Measurements from ENCODE around the gene METTL18. TPM values are rescaled to one million over a fixed set of nuclear protein-coding genes. Genes with fewer than 3 reads are reported as not detected.

Gene METTL18
- total RNA-seq, 4 donors from 2014 or later = 1.1 to 3.6 (median 2.7) TPM

DNA sequence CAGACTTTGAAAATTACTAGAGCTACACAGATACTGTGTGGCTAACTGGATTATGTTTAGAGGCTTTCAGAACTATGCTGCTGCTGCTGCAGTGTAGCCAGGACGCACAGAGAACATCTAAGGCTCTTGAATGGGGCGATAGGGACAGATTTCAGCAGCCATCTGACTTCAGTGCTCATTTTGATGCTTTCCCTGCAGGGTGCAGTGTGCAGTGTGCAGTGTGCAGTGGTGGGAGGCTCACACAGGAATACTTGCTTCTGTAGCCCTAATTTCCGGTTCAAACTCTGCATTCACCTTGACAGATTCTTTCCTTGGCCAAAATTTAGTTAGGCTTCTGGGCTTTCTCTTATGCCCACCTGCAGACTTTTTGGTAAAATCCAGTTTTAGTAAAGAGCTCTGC is 7.7 kb downstream of the METTL18 start:
- DNase-seq (no peak), ATAC-seq (no peak)
- H3K9me3 ChIP-seq = no peaks in the 10 kb centered on the region
- H3K4me3 ChIP-seq = no peak overlapping the region
- intact Hi-C loops (cut with DNase I; ENCODE audit: low total_unique reads) = no loop called here
- no peak overlapping the region for H3K27ac ChIP-seq
- in situ Hi-C loops (cut with MboI; ENCODE audit: low sequenced_read_pairs in 4 of 4) = no loop called here
- H3K4me1 ChIP-seq = peaks cover 0 to 3% of the 10 kb centered on the region in 2 donors
- TF ChIP-seq POLR2A (IDR thresholded peaks at IDR 0.05) (no peak), CTCF (IDR thresholded peaks at IDR 0.05 in 4 of 5, conservative IDR thresholded peaks at IDR 0.05 in 1 of 5) (no peak)
- no peaks in the 10 kb centered on the region for H3K27me3 ChIP-seq
- peaks cover 0 to 2% of the 10 kb centered on the region in 2 donors for H3K36me3 ChIP-seq

GRCh38 chr1:169785267-169785666 is 9.4 kb downstream of the METTL18 start:
- no peak overlapping the region for H3K4me3 ChIP-seq
- in situ Hi-C loops (cut with MboI; ENCODE audit: low sequenced_read_pairs in 4 of 4) = no loop called here

GRCh38 chr1:169784102-169784501 is 10.6 kb downstream of the METTL18 start:
- Histone ChIP-seq H3K27ac (no peak overlapping the region), H3K4me1 (no peaks in the 10 kb centered on the region), H3K4me3 (no peak overlapping the region), H3K36me3 (no peaks in the 10 kb centered on the region), H3K27me3 (no peaks in the 10 kb centered on the region), H3K9me3 (no peaks in the 10 kb centered on the region)
- intact Hi-C loops (cut with DNase I; ENCODE audit: low total_unique reads) (no loop called here), in situ Hi-C loops (cut with MboI; ENCODE audit: low sequenced_read_pairs in 4 of 4) (no loop called here)
- ATAC-seq (no peak), DNase-seq (no peak)
- no peak for TF ChIP-seq CTCF (IDR thresholded peaks at IDR 0.05 in 4 of 5, conservative IDR thresholded peaks at IDR 0.05 in 1 of 5)

More at GRCh38 chr1:169785267-169785666, 9.4 kb downstream of the METTL18 start:
- Histone ChIP-seq H3K27ac (no peak overlapping the region), H3K9me3 (no peaks in the 10 kb centered on the region), H3K4me1 (no peaks in the 10 kb centered on the region), H3K36me3 (no peaks in the 10 kb centered on the region), H3K27me3 (no peaks in the 10 kb centered on the region)
- DNase-seq = no peak
- TF ChIP-seq POLR2A (IDR thresholded peaks at IDR 0.05) = no peak
- TF ChIP-seq CTCF (IDR thresholded peaks at IDR 0.05 in 4 of 5, conservative IDR thresholded peaks at IDR 0.05 in 1 of 5) = no peak
- ATAC-seq = no peak
- intact Hi-C loops (cut with DNase I; ENCODE audit: low total_unique reads) = no loop called here

DNA sequence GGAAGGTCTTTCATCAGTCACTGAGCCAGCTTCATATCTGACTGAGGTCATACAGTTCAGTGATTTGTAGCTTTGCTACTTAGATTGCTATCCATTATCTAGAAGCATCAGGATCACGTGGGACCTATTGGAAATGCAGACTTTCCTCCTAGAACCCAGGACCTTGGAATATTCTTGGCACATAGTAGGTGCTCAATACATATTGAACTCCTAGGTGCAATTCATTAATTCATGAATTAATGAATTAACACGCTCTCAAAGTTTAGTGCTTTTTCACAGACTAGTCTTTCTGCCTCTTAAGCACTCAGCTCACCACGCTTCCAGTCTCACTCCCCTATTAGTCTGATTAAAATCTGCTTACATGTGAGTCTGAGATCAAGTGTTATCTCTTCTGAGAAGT is 12.1 kb downstream of the METTL18 start:
- no peak for TF ChIP-seq CTCF (IDR thresholded peaks at IDR 0.05 in 4 of 5, conservative IDR thresholded peaks at IDR 0.05 in 1 of 5)
- no peak for TF ChIP-seq POLR2A (IDR thresholded peaks at IDR 0.05)
- no peak overlapping the region for H3K4me3 ChIP-seq
- DNase-seq = no peak
- H3K27ac ChIP-seq = no peak overlapping the region
- no peak for ATAC-seq
- no peaks in the 10 kb centered on the region for H3K36me3 ChIP-seq
- in situ Hi-C loops (cut with MboI; ENCODE audit: low sequenced_read_pairs in 4 of 4) (no loop called here), intact Hi-C loops (cut with DNase I; ENCODE audit: low total_unique reads) (no loop called here)
- H3K4me1 ChIP-seq = no peaks in the 10 kb centered on the region
- H3K27me3 ChIP-seq = no peaks in the 10 kb centered on the region
- no peaks in the 10 kb centered on the region for H3K9me3 ChIP-seq

DNA sequence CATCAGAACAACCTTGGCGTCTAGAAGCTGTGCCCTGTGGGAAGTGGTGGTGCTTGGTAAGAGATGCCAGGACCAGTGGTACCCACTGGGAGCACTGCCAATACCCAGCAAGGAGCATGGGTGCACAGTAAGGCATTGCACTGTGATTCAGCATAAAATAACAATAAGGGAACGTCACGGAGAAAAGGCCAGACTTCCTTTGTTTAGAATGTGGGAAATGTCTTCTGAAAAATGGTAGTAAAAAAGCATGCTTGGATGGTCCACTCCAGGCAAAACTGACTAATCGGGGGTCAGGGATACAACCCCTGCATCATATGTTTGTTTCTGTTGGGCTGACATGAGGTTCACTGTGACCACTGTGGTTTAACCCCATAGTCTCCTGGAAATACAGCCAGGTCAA is 14.7 kb downstream of the METTL18 start:
- TF ChIP-seq CTCF (IDR thresholded peaks at IDR 0.05 in 4 of 5, conservative IDR thresholded peaks at IDR 0.05 in 1 of 5) (no peak), POLR2A (IDR thresholded peaks at IDR 0.05) (no peak)
- H3K36me3 ChIP-seq = no peaks in the 10 kb centered on the region
- in situ Hi-C loops (cut with MboI; ENCODE audit: low sequenced_read_pairs in 4 of 4) = no loop called here

More for the DNA sequence above, 14.7 kb downstream of the METTL18 start:
- H3K9me3 ChIP-seq = no peaks in the 10 kb centered on the region
- H3K27ac ChIP-seq = no peak overlapping the region
- H3K4me3 ChIP-seq = no peak overlapping the region
- no peaks in the 10 kb centered on the region for H3K4me1 ChIP-seq
- no peak for DNase-seq
- no peak for ATAC-seq
- intact Hi-C loops (cut with DNase I; ENCODE audit: low total_unique reads) = no loop called here
- no peaks in the 10 kb centered on the region for H3K27me3 ChIP-seq

Measured in gastrocnemius medialis (tissue), 4 donors.